ENCODE data around the gene GNAQ.
"Not testable (repeated sequence)": the region's sequence is repeated elsewhere in the genome, so short reads cannot be mapped to it uniquely, and the experiment has no call there.

Gene GNAQ

GRCh38 chr9:77879437-77879943 is 152.1 kb downstream of the GNAQ start:
- CTCF ChIA-PET = interaction anchor here (0.7 to 1.5 kb wide), 2 partner anchors 11 to 21 kb away, joined by 4 read pairs; no protein-coding TSS in a partner anchor
- POLR2A ChIA-PET = no interaction called here
- peaks cover 0 to 17% (median 1%) of the 10 kb centered on the region in 4 experiments for H3K36me3 ChIP-seq (ENCODE audit: control insufficient read depth in 4 of 4, insufficient read depth in 4 of 4, low read length in 3 of 4)
- no peak overlapping the region for H3K27ac ChIP-seq (ENCODE audit: insufficient read depth in 1 of 2, low read depth in 1 of 2, low read length in 2 of 2, poor library complexity in 1 of 2, severe bottlenecking in 2 of 2)
- 82% methylated on average over 5 of the region's 8 CpGs for WGBS (ENCODE audit: insufficient coverage)
- no peaks in the 10 kb centered on the region for H3K27me3 ChIP-seq (replicated peaks in 2 of 5; ENCODE audit: control insufficient read depth in 4 of 5, insufficient read depth in 5 of 5, low read length in 4 of 5)
- DNase-seq = no peak
- H3K4me1 ChIP-seq (ENCODE audit: control extremely low read depth in 1 of 4, control insufficient read depth in 4 of 4, insufficient read depth in 4 of 4, low read length in 3 of 4) = peaks cover 6 to 32% (median 19%) of the 10 kb centered on the region in 4 experiments
- H3K4me3 ChIP-seq (ENCODE audit: control insufficient read depth in 1 of 7, extremely low read depth in 1 of 7, insufficient read depth in 4 of 7, low read depth in 2 of 7, low read length in 6 of 7) = no peak overlapping the region
- no peaks in the 10 kb centered on the region for H3K9me3 ChIP-seq (ENCODE audit: control extremely low read depth in 1 of 5, control insufficient read depth in 4 of 5, insufficient read depth in 2 of 5, low read depth in 1 of 5, low read length in 4 of 5)

GRCh38 chr9:77878793-77879192 is 152.8 kb downstream of the GNAQ start:
- CTCF ChIA-PET = interaction anchor here (0.6 kb wide), 1 partner anchor 19 kb away, joined by 3 read pairs; no protein-coding TSS in a partner anchor
- H3K27me3 ChIP-seq (replicated peaks in 2 of 5; ENCODE audit: control insufficient read depth in 4 of 5, insufficient read depth in 5 of 5, low read length in 4 of 5); H3K4me3 ChIP-seq (ENCODE audit: control insufficient read depth in 1 of 7, extremely low read depth in 1 of 7, insufficient read depth in 4 of 7, low read depth in 2 of 7, low read length in 6 of 7); POLR2A ChIA-PET; H3K27ac ChIP-seq (ENCODE audit: insufficient read depth in 1 of 2, low read depth in 1 of 2, low read length in 2 of 2, poor library complexity in 1 of 2, severe bottlenecking in 2 of 2); H3K9me3 ChIP-seq (ENCODE audit: control extremely low read depth in 1 of 5, control insufficient read depth in 4 of 5, insufficient read depth in 2 of 5, low read depth in 1 of 5, low read length in 4 of 5): not testable (repeated sequence)
- DNase-seq = peak in 2 of 3 donors; percentile 49 to 74
- WGBS (ENCODE audit: insufficient coverage) = 40% methylated on average over 1 of the region's 5 CpGs
- Histone ChIP-seq H3K4me1 (ENCODE audit: control extremely low read depth in 1 of 4, control insufficient read depth in 4 of 4, insufficient read depth in 4 of 4, low read length in 3 of 4) (peaks cover 4 to 25% (median 14%) of the 10 kb centered on the region in 4 experiments), H3K36me3 (ENCODE audit: control insufficient read depth in 4 of 4, insufficient read depth in 4 of 4, low read length in 3 of 4) (peaks cover 0 to 19% (median 1%) of the 10 kb centered on the region in 4 experiments)

GRCh38 chr9:77877976-77878375 is 153.6 kb downstream of the GNAQ start:
- Histone ChIP-seq H3K4me3 (ENCODE audit: control insufficient read depth in 1 of 7, extremely low read depth in 1 of 7, insufficient read depth in 4 of 7, low read depth in 2 of 7, low read length in 6 of 7) (no peak overlapping the region), H3K4me1 (ENCODE audit: control extremely low read depth in 1 of 4, control insufficient read depth in 4 of 4, insufficient read depth in 4 of 4, low read length in 3 of 4) (peaks cover 4 to 18% (median 11%) of the 10 kb centered on the region in 4 experiments), H3K9me3 (ENCODE audit: control extremely low read depth in 1 of 5, control insufficient read depth in 4 of 5, insufficient read depth in 2 of 5, low read depth in 1 of 5, low read length in 4 of 5) (no peaks in the 10 kb centered on the region), H3K36me3 (ENCODE audit: control insufficient read depth in 4 of 4, insufficient read depth in 4 of 4, low read length in 3 of 4) (peaks cover 0 to 19% (median 1%) of the 10 kb centered on the region in 4 experiments), H3K27me3 (replicated peaks in 2 of 5; ENCODE audit: control insufficient read depth in 4 of 5, insufficient read depth in 5 of 5, low read length in 4 of 5) (no peaks in the 10 kb centered on the region), H3K27ac (ENCODE audit: insufficient read depth in 1 of 2, low read depth in 1 of 2, low read length in 2 of 2, poor library complexity in 1 of 2, severe bottlenecking in 2 of 2) (no peak overlapping the region)
- WGBS (ENCODE audit: insufficient coverage) = no CpG with 5 or more reads among the region's 1 CpG
- ChIA-PET POLR2A (no interaction called here), CTCF (no interaction called here)
- DNase-seq = no peak

- CTCF ChIA-PET = interaction anchor here (0.7 to 1.7 kb wide), 4 partner anchors 9 to 27 kb away, joined by 3 to 7 read pairs (median 4); no protein-coding TSS in a partner anchor
Measured at GRCh38 chr9:77876590-77876989, 155.0 kb downstream of the GNAQ start.

GRCh38 chr9:77876091-77876490 is 155.5 kb downstream of the GNAQ start:
- peaks cover 0 to 16% (median 10%) of the 10 kb centered on the region in 4 experiments for H3K4me1 ChIP-seq (ENCODE audit: control extremely low read depth in 1 of 4, control insufficient read depth in 4 of 4, insufficient read depth in 4 of 4, low read length in 3 of 4)
- no peak overlapping the region for H3K27ac ChIP-seq (ENCODE audit: insufficient read depth in 1 of 2, low read depth in 1 of 2, low read length in 2 of 2, poor library complexity in 1 of 2, severe bottlenecking in 2 of 2)
- H3K27me3 ChIP-seq (replicated peaks in 2 of 5; ENCODE audit: control insufficient read depth in 4 of 5, insufficient read depth in 5 of 5, low read length in 4 of 5) = no peaks in the 10 kb centered on the region
- ChIA-PET CTCF (interaction anchor here (0.7 to 1.7 kb wide), 2 partner anchors 10 to 12 kb away, joined by 3 to 7 read pairs; no protein-coding TSS in a partner anchor), POLR2A (interaction anchor here (0.6 to 0.7 kb wide), 2 partner anchors 16 to 118 kb away, joined by 3 read pairs; no protein-coding TSS in a partner anchor)
- H3K9me3 ChIP-seq (ENCODE audit: control extremely low read depth in 1 of 5, control insufficient read depth in 4 of 5, insufficient read depth in 2 of 5, low read depth in 1 of 5, low read length in 4 of 5) = no peaks in the 10 kb centered on the region
- peaks cover 0 to 19% (median 1%) of the 10 kb centered on the region in 4 experiments for H3K36me3 ChIP-seq (ENCODE audit: control insufficient read depth in 4 of 4, insufficient read depth in 4 of 4, low read length in 3 of 4)
- H3K4me3 ChIP-seq (ENCODE audit: control insufficient read depth in 1 of 7, extremely low read depth in 1 of 7, insufficient read depth in 4 of 7, low read depth in 2 of 7, low read length in 6 of 7) = no peak overlapping the region
- no peak for DNase-seq
- 17% methylated on average over 1 of the region's 2 CpGs for WGBS (ENCODE audit: insufficient coverage)

More at GRCh38 chr9:77876590-77876989, 155.0 kb downstream of the GNAQ start:
- DNase-seq = no peak
- no peaks in the 10 kb centered on the region for H3K9me3 ChIP-seq (ENCODE audit: control extremely low read depth in 1 of 5, control insufficient read depth in 4 of 5, insufficient read depth in 2 of 5, low read depth in 1 of 5, low read length in 4 of 5)
- H3K4me3 ChIP-seq (ENCODE audit: control insufficient read depth in 1 of 7, extremely low read depth in 1 of 7, insufficient read depth in 4 of 7, low read depth in 2 of 7, low read length in 6 of 7) = no peak overlapping the region
- H3K27ac ChIP-seq (ENCODE audit: insufficient read depth in 1 of 2, low read depth in 1 of 2, low read length in 2 of 2, poor library complexity in 1 of 2, severe bottlenecking in 2 of 2) = no peak overlapping the region
- H3K4me1 ChIP-seq (ENCODE audit: control extremely low read depth in 1 of 4, control insufficient read depth in 4 of 4, insufficient read depth in 4 of 4, low read length in 3 of 4) = peaks cover 0 to 16% (median 10%) of the 10 kb centered on the region in 4 experiments
- no CpG with 5 or more reads among the region's 3 CpGs for WGBS (ENCODE audit: insufficient coverage)
- H3K27me3 ChIP-seq (replicated peaks in 2 of 5; ENCODE audit: control insufficient read depth in 4 of 5, insufficient read depth in 5 of 5, low read length in 4 of 5) = no peaks in the 10 kb centered on the region
- peaks cover 0 to 19% (median 1%) of the 10 kb centered on the region in 4 experiments for H3K36me3 ChIP-seq (ENCODE audit: control insufficient read depth in 4 of 4, insufficient read depth in 4 of 4, low read length in 3 of 4)
- POLR2A ChIA-PET = interaction anchor here (0.6 to 0.7 kb wide), 3 partner anchors 15 to 156 kb away, joined by 3 read pairs; no protein-coding TSS in a partner anchor

- H3K9me3 ChIP-seq (ENCODE audit: control extremely low read depth in 1 of 5, control insufficient read depth in 4 of 5, insufficient read depth in 2 of 5, low read depth in 1 of 5, low read length in 4 of 5) = no peaks in the 10 kb centered on the region
- H3K27me3 ChIP-seq (replicated peaks in 2 of 5; ENCODE audit: control insufficient read depth in 4 of 5, insufficient read depth in 5 of 5, low read length in 4 of 5) = no peaks in the 10 kb centered on the region
- DNase-seq = no peak
- no peak overlapping the region for H3K4me3 ChIP-seq (ENCODE audit: control insufficient read depth in 1 of 7, extremely low read depth in 1 of 7, insufficient read depth in 4 of 7, low read depth in 2 of 7, low read length in 6 of 7)
- no peak overlapping the region for H3K27ac ChIP-seq (ENCODE audit: insufficient read depth in 1 of 2, low read depth in 1 of 2, low read length in 2 of 2, poor library complexity in 1 of 2, severe bottlenecking in 2 of 2)
- H3K36me3 ChIP-seq (ENCODE audit: control insufficient read depth in 4 of 4, insufficient read depth in 4 of 4, low read length in 3 of 4) = peaks cover 0 to 16% (median 3%) of the 10 kb centered on the region in 4 experiments
- ChIA-PET CTCF (interaction anchor here (0.9 to 2.2 kb wide), 6 partner anchors 8 to 104 kb away, joined by 3 to 9 read pairs (median 3); no protein-coding TSS in a partner anchor), POLR2A (no interaction called here)
- H3K4me1 ChIP-seq (ENCODE audit: control extremely low read depth in 1 of 4, control insufficient read depth in 4 of 4, insufficient read depth in 4 of 4, low read length in 3 of 4) = peaks cover 0 to 12% (median 4%) of the 10 kb centered on the region in 4 experiments
- no CpG with 5 or more reads among the region's 3 CpGs for WGBS (ENCODE audit: insufficient coverage)
Measured at GRCh38 chr9:77872863-77873262, 158.7 kb downstream of the GNAQ start.

- H3K4me1 ChIP-seq (ENCODE audit: control extremely low read depth in 1 of 4, control insufficient read depth in 4 of 4, insufficient read depth in 4 of 4, low read length in 3 of 4) = peaks cover 0 to 12% (median 4%) of the 10 kb centered on the region in 4 experiments
- POLR2A ChIA-PET = no interaction called here
- no peaks in the 10 kb centered on the region for H3K9me3 ChIP-seq (ENCODE audit: control extremely low read depth in 1 of 5, control insufficient read depth in 4 of 5, insufficient read depth in 2 of 5, low read depth in 1 of 5, low read length in 4 of 5)
- no peaks in the 10 kb centered on the region for H3K27me3 ChIP-seq (replicated peaks in 2 of 5; ENCODE audit: control insufficient read depth in 4 of 5, insufficient read depth in 5 of 5, low read length in 4 of 5)
- H3K36me3 ChIP-seq (ENCODE audit: control insufficient read depth in 4 of 4, insufficient read depth in 4 of 4, low read length in 3 of 4) = peaks cover 0 to 16% (median 3%) of the 10 kb centered on the region in 4 experiments
- DNase-seq = no peak
- CTCF ChIA-PET = interaction anchor here (0.9 to 2.2 kb wide), 6 partner anchors 8 to 163 kb away, joined by 3 to 9 read pairs (median 4); no protein-coding TSS in a partner anchor
- H3K27ac ChIP-seq (ENCODE audit: insufficient read depth in 1 of 2, low read depth in 1 of 2, low read length in 2 of 2, poor library complexity in 1 of 2, severe bottlenecking in 2 of 2) = no peak overlapping the region
- H3K4me3 ChIP-seq (ENCODE audit: control insufficient read depth in 1 of 7, extremely low read depth in 1 of 7, insufficient read depth in 4 of 7, low read depth in 2 of 7, low read length in 6 of 7) = no peak overlapping the region
Measured at GRCh38 chr9:77872177-77872576, 159.4 kb downstream of the GNAQ start.

All from common myeloid progenitor, CD34-positive (primary cell).